ENCODE results near the gene RASGRF1. TPM values are rescaled to one million over a fixed set of nuclear protein-coding genes. Genes with fewer than 3 reads are reported as not detected.

The RASGRF1 gene
- total RNA-seq, 1 donor from 2014 or later, result 0.41 TPM

GRCh38 chr15:79083154-79083553 lies 7.4 kb downstream of the RASGRF1 start:
- no peak for DNase-seq (ENCODE audit: extremely low spot score, unreplicated experiment)
- Mint-ChIP-seq H3K36me3 (no peaks in the 10 kb centered on the region), H3K27ac (no peak overlapping the region), H3K4me1 (ENCODE audit: unreplicated experiment) (no peaks in the 10 kb centered on the region), H3K4me3 (no peak overlapping the region), H3K27me3 (peaks cover 75% of the 10 kb centered on the region), H3K9me3 (no peaks in the 10 kb centered on the region)
- TF ChIP-seq, protein P1, sequence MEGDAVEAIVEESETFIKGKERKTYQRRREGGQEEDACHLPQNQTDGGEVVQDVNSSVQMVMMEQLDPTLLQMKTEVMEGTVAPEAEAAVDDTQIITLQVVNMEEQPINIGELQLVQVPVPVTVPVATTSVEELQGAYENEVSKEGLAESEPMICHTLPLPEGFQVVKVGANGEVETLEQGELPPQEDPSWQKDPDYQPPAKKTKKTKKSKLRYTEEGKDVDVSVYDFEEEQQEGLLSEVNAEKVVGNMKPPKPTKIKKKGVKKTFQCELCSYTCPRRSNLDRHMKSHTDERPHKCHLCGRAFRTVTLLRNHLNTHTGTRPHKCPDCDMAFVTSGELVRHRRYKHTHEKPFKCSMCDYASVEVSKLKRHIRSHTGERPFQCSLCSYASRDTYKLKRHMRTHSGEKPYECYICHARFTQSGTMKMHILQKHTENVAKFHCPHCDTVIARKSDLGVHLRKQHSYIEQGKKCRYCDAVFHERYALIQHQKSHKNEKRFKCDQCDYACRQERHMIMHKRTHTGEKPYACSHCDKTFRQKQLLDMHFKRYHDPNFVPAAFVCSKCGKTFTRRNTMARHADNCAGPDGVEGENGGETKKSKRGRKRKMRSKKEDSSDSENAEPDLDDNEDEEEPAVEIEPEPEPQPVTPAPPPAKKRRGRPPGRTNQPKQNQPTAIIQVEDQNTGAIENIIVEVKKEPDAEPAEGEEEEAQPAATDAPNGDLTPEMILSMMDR (conservative IDR thresholded peaks at IDR 0.05), result no peak

DNA sequence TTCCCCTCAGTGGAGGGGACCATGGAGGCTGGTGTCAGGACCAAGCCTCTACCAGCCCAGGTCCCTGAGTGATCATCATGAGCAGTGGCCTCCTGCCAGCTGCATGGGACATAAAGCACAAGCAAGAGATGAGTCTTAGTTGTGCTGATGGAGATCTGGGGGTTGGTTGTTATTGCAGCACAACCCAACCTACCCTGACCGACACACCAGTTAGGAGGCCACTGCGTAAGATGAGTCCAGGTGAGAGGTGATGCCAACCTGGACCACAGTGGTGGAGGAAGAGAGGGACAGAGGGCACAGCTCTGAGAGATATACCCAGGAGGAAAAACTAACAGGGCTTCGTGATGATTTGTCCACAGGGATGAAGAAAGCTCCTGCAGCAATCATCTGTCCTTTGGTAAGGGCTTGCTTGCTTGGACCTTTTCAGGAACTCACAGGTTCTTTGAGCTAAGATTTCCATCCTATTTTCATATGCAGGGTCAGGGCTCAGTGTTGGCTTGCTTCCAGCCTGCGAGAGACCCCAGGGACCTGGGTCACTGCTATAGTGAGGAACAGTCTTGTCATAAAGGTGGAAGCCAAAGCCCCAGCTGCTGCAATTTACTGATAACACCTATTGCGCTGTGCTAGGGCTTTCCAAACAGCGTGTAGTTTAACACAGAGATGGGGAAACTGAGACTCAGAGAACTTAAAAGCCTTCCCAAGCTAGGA lies 8.1 kb downstream of the RASGRF1 start:
- no peaks in the 10 kb centered on the region for H3K4me1 Mint-ChIP-seq (ENCODE audit: unreplicated experiment)
- no peak overlapping the region for H3K4me3 Mint-ChIP-seq
- no peaks in the 10 kb centered on the region for H3K9me3 Mint-ChIP-seq
- no peak overlapping the region for H3K27ac Mint-ChIP-seq
- no peaks in the 10 kb centered on the region for H3K36me3 Mint-ChIP-seq
- H3K27me3 Mint-ChIP-seq, result peaks cover 70% of the 10 kb centered on the region
- TF ChIP-seq, protein P1 (conservative IDR thresholded peaks at IDR 0.05), result no peak
- DNase-seq (ENCODE audit: extremely low spot score, unreplicated experiment), result no peak

GRCh38 chr15:79078763-79079410 lies 11.7 kb downstream of the RASGRF1 start:
- no peak for DNase-seq (ENCODE audit: extremely low spot score, unreplicated experiment)
- Mint-ChIP-seq H3K36me3 (no peaks in the 10 kb centered on the region), H3K27me3 (peaks cover 35% of the 10 kb centered on the region), H3K4me1 (ENCODE audit: unreplicated experiment) (no peaks in the 10 kb centered on the region), H3K9me3 (no peaks in the 10 kb centered on the region), H3K4me3 (no peak overlapping the region), H3K27ac (no peak overlapping the region)
- TF ChIP-seq, protein P1 (conservative IDR thresholded peaks at IDR 0.05), result no peak

- Mint-ChIP-seq H3K36me3 (no peaks in the 10 kb centered on the region), H3K4me1 (ENCODE audit: unreplicated experiment) (no peaks in the 10 kb centered on the region), H3K27ac (no peak overlapping the region), H3K9me3 (no peaks in the 10 kb centered on the region), H3K27me3 (peaks cover 26% of the 10 kb centered on the region), H3K4me3 (no peak overlapping the region)
- no peak for DNase-seq (ENCODE audit: extremely low spot score, unreplicated experiment)
- TF ChIP-seq, protein P1 (conservative IDR thresholded peaks at IDR 0.05), result no peak
These were observed 12.6 kb downstream of the RASGRF1 start for GRCh38 chr15:79078003-79078402.

DNA sequence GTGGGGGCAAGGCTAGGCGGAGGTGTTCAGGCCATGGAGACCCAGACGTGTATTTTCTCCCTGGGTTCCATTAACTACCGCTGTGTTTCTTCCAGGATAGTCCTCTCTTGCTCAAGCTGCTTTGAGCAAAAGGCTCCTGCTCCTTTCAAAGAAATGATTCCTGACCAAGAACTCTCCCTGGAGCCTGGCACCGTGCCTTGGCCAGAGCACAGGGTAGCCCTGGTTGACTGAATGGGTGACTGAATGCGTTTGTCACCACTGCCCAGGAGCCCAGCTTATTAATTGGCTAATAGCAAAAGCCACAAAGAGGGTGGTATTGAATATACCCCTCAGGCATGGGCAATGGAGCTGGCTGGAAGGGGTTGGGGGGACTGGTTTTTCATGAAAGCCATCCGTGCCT lies 13.9 kb downstream of the RASGRF1 start:
- DNase-seq (ENCODE audit: extremely low spot score, unreplicated experiment), result no peak
- Mint-ChIP-seq H3K4me3 (no peak overlapping the region), H3K9me3 (no peaks in the 10 kb centered on the region), H3K27ac (no peak overlapping the region), H3K36me3 (no peaks in the 10 kb centered on the region), H3K4me1 (ENCODE audit: unreplicated experiment) (no peaks in the 10 kb centered on the region), H3K27me3 (peaks cover 14% of the 10 kb centered on the region)
- TF ChIP-seq, protein P1 (conservative IDR thresholded peaks at IDR 0.05), result no peak
